Measurements from ENCODE around the gene ADGRV1. TPM values are rescaled to one million over a fixed set of nuclear protein-coding genes. Genes with fewer than 3 reads are reported as not detected.
A peak's percentile ranks its signal among the peaks of the same experiment; 100 is the strongest.
"Not testable (repeated sequence)": the region's sequence is repeated elsewhere in the genome, so short reads cannot be mapped to it uniquely, and the experiment has no call there.

ADGRV1 gene
- total RNA-seq, 1 experiment from 2014 or later: 21.4 TPM

- not testable (repeated sequence) for H3K9me3 ChIP-seq (replicated peaks); H3K36me3 ChIP-seq; DNase-seq; H3K4me1 ChIP-seq; H3K27me3 ChIP-seq; H3K4me3 ChIP-seq; H3K27ac ChIP-seq
Observed at GRCh38 chr5:90924222-90924621, 365.6 kb downstream of the ADGRV1 start.

GRCh38 chr5:90929013-90929839 lies 370.6 kb downstream of the ADGRV1 start:
- DNase-seq; H3K27me3 ChIP-seq; H3K4me1 ChIP-seq; H3K36me3 ChIP-seq; H3K27ac ChIP-seq; H3K9me3 ChIP-seq (replicated peaks); H3K4me3 ChIP-seq: not testable (repeated sequence)

- Histone ChIP-seq H3K4me3 (no peak overlapping the region), H3K27ac (no peak overlapping the region), H3K4me1 (no peaks in the 10 kb centered on the region), H3K27me3 (no peaks in the 10 kb centered on the region), H3K9me3 (replicated peaks) (0 out of 2 replicates have a peak, but pooled peaks cover 3% of the 10 kb centered on the region), H3K36me3 (no peaks in the 10 kb centered on the region)
- no peak for DNase-seq
Observed at GRCh38 chr5:90930062-90930461, 371.5 kb downstream of the ADGRV1 start.

- no peaks in the 10 kb centered on the region for H3K4me1 ChIP-seq
- no peak for DNase-seq
- H3K36me3 ChIP-seq: no peaks in the 10 kb centered on the region
- no peak overlapping the region for H3K27ac ChIP-seq
- H3K27me3 ChIP-seq: no peaks in the 10 kb centered on the region
- H3K9me3 ChIP-seq (replicated peaks): 0 out of 2 replicates have a peak, but pooled peaks cover 3% of the 10 kb centered on the region
- H3K4me3 ChIP-seq: no peak overlapping the region
Observed at GRCh38 chr5:90930756-90931431, 372.3 kb downstream of the ADGRV1 start.

- no peaks in the 10 kb centered on the region for H3K27me3 ChIP-seq
- peak; percentile 48 to 78 for DNase-seq
- no peak overlapping the region for H3K4me3 ChIP-seq
- 0 out of 2 replicates have a peak, but pooled peaks cover 3% of the 10 kb centered on the region for H3K9me3 ChIP-seq (replicated peaks)
- H3K27ac ChIP-seq: no peak overlapping the region
- no peaks in the 10 kb centered on the region for H3K36me3 ChIP-seq
- H3K4me1 ChIP-seq: no peaks in the 10 kb centered on the region
Observed at GRCh38 chr5:90932052-90932699, 373.6 kb downstream of the ADGRV1 start.

GRCh38 chr5:90933298-90933697 lies 374.7 kb downstream of the ADGRV1 start:
- no peak for DNase-seq

GRCh38 chr5:90934091-90934719 lies 375.6 kb downstream of the ADGRV1 start:
- Histone ChIP-seq H3K36me3 (no peaks in the 10 kb centered on the region), H3K4me3 (no peak overlapping the region), H3K27me3 (no peaks in the 10 kb centered on the region), H3K27ac (no peak overlapping the region), H3K4me1 (no peaks in the 10 kb centered on the region), H3K9me3 (replicated peaks) (no peaks in the 10 kb centered on the region)
- no peak for DNase-seq

More at GRCh38 chr5:90933298-90933697, 374.7 kb downstream of the ADGRV1 start:
- H3K4me3 ChIP-seq: no peak overlapping the region
- H3K27ac ChIP-seq: no peak overlapping the region
- no peaks in the 10 kb centered on the region for H3K36me3 ChIP-seq
- H3K4me1 ChIP-seq: no peaks in the 10 kb centered on the region
- no peaks in the 10 kb centered on the region for H3K27me3 ChIP-seq
- no peaks in the 10 kb centered on the region for H3K9me3 ChIP-seq (replicated peaks)

GRCh38 chr5:90934738-90935137 lies 376.1 kb downstream of the ADGRV1 start:
- DNase-seq: no peak
- Histone ChIP-seq H3K27me3 (no peaks in the 10 kb centered on the region), H3K9me3 (replicated peaks) (no peaks in the 10 kb centered on the region), H3K4me3 (no peak overlapping the region), H3K4me1 (no peaks in the 10 kb centered on the region), H3K27ac (no peak overlapping the region), H3K36me3 (no peaks in the 10 kb centered on the region)

GRCh38 chr5:90939211-90939610 lies 380.6 kb downstream of the ADGRV1 start:
- DNase-seq: no peak
- no peak overlapping the region for H3K4me3 ChIP-seq
- no peaks in the 10 kb centered on the region for H3K36me3 ChIP-seq
- H3K9me3 ChIP-seq (replicated peaks): no peaks in the 10 kb centered on the region
- H3K27ac ChIP-seq: no peak overlapping the region
- H3K27me3 ChIP-seq: no peaks in the 10 kb centered on the region
- H3K4me1 ChIP-seq: no peaks in the 10 kb centered on the region

- Histone ChIP-seq H3K9me3 (replicated peaks) (no peaks in the 10 kb centered on the region), H3K4me3 (no peak overlapping the region), H3K27me3 (no peaks in the 10 kb centered on the region), H3K27ac (no peak overlapping the region), H3K4me1 (no peaks in the 10 kb centered on the region), H3K36me3 (no peaks in the 10 kb centered on the region)
- peak in 1 of 2 experiments; percentile 15 for DNase-seq
Observed at GRCh38 chr5:90940227-90940995, 381.8 kb downstream of the ADGRV1 start.

- Histone ChIP-seq H3K36me3 (no peaks in the 10 kb centered on the region), H3K27me3 (no peaks in the 10 kb centered on the region), H3K9me3 (replicated peaks) (no peaks in the 10 kb centered on the region), H3K4me1 (no peaks in the 10 kb centered on the region), H3K27ac (no peak overlapping the region), H3K4me3 (no peak overlapping the region)
- DNase-seq: no peak
Observed at GRCh38 chr5:90941002-90941720, 382.6 kb downstream of the ADGRV1 start.

GRCh38 chr5:90944116-90944515 lies 385.5 kb downstream of the ADGRV1 start:
- Histone ChIP-seq H3K4me3 (no peak overlapping the region), H3K36me3 (no peaks in the 10 kb centered on the region), H3K27me3 (no peaks in the 10 kb centered on the region), H3K4me1 (no peaks in the 10 kb centered on the region), H3K27ac (no peak overlapping the region), H3K9me3 (replicated peaks) (no peaks in the 10 kb centered on the region)
- no peak for DNase-seq

- H3K27ac ChIP-seq: no peak overlapping the region
- no peaks in the 10 kb centered on the region for H3K36me3 ChIP-seq
- DNase-seq: no peak
- no peaks in the 10 kb centered on the region for H3K9me3 ChIP-seq (replicated peaks)
- H3K4me3 ChIP-seq: no peak overlapping the region
- H3K27me3 ChIP-seq: no peaks in the 10 kb centered on the region
- H3K4me1 ChIP-seq: no peaks in the 10 kb centered on the region
Observed at GRCh38 chr5:90947667-90948066, 389.1 kb downstream of the ADGRV1 start.

- DNase-seq: no peak
- Histone ChIP-seq H3K9me3 (replicated peaks) (no peaks in the 10 kb centered on the region), H3K4me1 (no peaks in the 10 kb centered on the region), H3K4me3 (no peak overlapping the region), H3K27me3 (no peaks in the 10 kb centered on the region), H3K27ac (no peak overlapping the region), H3K36me3 (no peaks in the 10 kb centered on the region)
Observed at GRCh38 chr5:90948969-90949368, 390.4 kb downstream of the ADGRV1 start.

Measured in SJCRH30 (cell line).